Spinal cord (tissue), 10 donors: ENCODE data around the gene BARHL2. TPM values are rescaled to one million over a fixed set of nuclear protein-coding genes. Genes with fewer than 3 reads are reported as not detected.
A peak's percentile ranks its signal among the peaks of the same experiment; 100 is the strongest.

Source experiments
- DNase-seq, 6 donors: peaks; one replicate each; pipeline versions ENCODE4 v3.0.0 to v3.0.0-alpha.2; 2013 to 2015; ENCODE audit warnings: low spot score in 6 of 6, low read depth in 4 of 6
- H3K27ac ChIP-seq: one replicate; pipeline ENCODE4 v1.5.1; 2013; ENCODE audit warnings: low read depth, low read length, control low read depth
- H3K27me3 ChIP-seq: one replicate; pipeline ENCODE4 v1.6.1; 2013; ENCODE audit warnings: low read length; ENCODE audit not compliant: control insufficient read depth, insufficient read depth
- H3K36me3 ChIP-seq: one replicate; pipeline ENCODE4 v1.6.1; 2013; ENCODE audit warnings: low read length; ENCODE audit not compliant: control insufficient read depth, insufficient read depth
- H3K4me1 ChIP-seq: one replicate; pipeline ENCODE4 v1.6.1; 2013; ENCODE audit warnings: low read length; ENCODE audit not compliant: control insufficient read depth, insufficient read depth
- H3K4me3 ChIP-seq: one replicate; pipeline ENCODE4 v1.5.1; 2013; ENCODE audit warnings: low read depth, low read length, control low read depth
- H3K9me3 ChIP-seq: one replicate; pipeline ENCODE4 v1.6.1; 2013; ENCODE audit warnings: low read length; ENCODE audit not compliant: control insufficient read depth, insufficient read depth
- WGBS: methylation state at CpG from one replicate; pipeline ENCODE4 v1.1.5; 2013; ENCODE audit warnings: missing lambda C conversion rate; ENCODE audit not compliant: insufficient coverage; 5-methylcytosine and 5-hydroxymethylcytosine counted together
- polyA plus RNA-seq, 2 donors: library from polyadenylated mRNA; unstranded; fragments of 120-200 nt; gene quantifications; one replicate each; pipeline ENCODE4 v1.2.1, GENCODE V29; 2013; ENCODE audit not compliant: insufficient read length in 2 of 2
- total RNA-seq, 2 donors: library from RNA; depleted of rRNA in 1 of 2; stranded (reverse); fragments of 120-200 nt in 1 of 2; fragments of >200 nt in 1 of 2; gene quantifications; one replicate each; pipeline versions ENCODE4 v1.2.3 to v1.2.4, GENCODE V29; 2013 to 2014
- donor health status: healthy.

BARHL2 gene
- total and polyA plus RNA-seq, 4 donors: 0.10 to 3.8 (median 2.1) TPM

GRCh38 chr1:90725657-90726424 lies 8.7 kb upstream of the BARHL2 start:
- no peak overlapping the region for H3K27ac ChIP-seq
- peak in 2 of 6 donors; percentile 68 for DNase-seq
- H3K4me3 ChIP-seq: no peak overlapping the region

DNA sequence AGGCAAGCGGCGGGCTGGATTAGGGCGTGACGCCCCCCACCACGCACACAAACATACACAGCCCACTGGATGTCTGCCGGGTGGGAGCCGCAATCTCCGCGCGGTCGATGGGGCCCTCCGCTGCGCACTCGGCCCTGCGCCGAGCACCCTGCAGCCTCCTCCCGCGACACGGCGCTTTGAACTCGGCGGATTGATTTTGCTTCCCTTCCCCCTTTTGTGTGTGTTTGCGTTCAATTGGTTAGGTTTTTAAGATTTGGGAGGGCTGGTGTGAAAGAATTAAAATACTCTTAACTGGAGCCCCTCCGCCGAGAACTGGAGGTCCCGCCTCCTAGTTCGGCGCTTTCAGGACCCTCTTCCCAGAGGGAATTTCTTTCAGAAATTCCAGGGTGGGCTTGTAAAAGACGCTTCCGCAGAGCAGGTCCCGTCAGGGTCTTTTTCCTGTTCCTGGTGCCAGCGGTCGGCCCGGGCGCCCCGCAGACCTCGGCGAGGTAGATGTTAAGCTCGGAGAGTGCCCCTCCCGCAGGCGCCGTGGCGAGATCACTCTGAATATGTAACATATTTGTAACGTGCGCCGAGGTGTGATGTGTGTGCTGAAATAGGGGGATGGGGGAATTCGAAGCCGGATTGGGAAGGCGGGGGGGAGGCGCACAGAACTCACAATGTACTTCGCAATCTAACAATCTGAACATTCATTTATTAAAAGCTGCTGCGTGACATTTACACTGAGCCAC lies 8.0 kb upstream of the BARHL2 start:
- peak in 2 of 6 donors; percentile 46 to 57 for DNase-seq
- H3K4me3 ChIP-seq: no peak overlapping the region

More at GRCh38 chr1:90725657-90726424, 8.7 kb upstream of the BARHL2 start:
- Histone ChIP-seq H3K9me3 (no peaks in the 10 kb centered on the region), H3K4me1 (peaks cover 57% of the 10 kb centered on the region), H3K27me3 (peaks cover 100% of the 10 kb centered on the region), H3K36me3 (no peaks in the 10 kb centered on the region)
- under 1% methylated on average over 44 of the region's 44 CpGs for WGBS

GRCh38 chr1:90724361-90724760 lies 7.3 kb upstream of the BARHL2 start:
- Histone ChIP-seq H3K27me3 (peaks cover 100% of the 10 kb centered on the region), H3K4me1 (peaks cover 53% of the 10 kb centered on the region), H3K36me3 (no peaks in the 10 kb centered on the region), H3K4me3 (no peak overlapping the region), H3K27ac (no peak overlapping the region), H3K9me3 (no peaks in the 10 kb centered on the region)
- WGBS: 2% methylated on average over 12 of the region's 19 CpGs
- peak in 2 of 6 donors; percentile 39 to 41 for DNase-seq

More for the DNA sequence above, 8.0 kb upstream of the BARHL2 start:
- H3K9me3 ChIP-seq: no peaks in the 10 kb centered on the region
- H3K27me3 ChIP-seq: peaks cover 100% of the 10 kb centered on the region
- no peaks in the 10 kb centered on the region for H3K36me3 ChIP-seq
- H3K27ac ChIP-seq: no peak overlapping the region
- peaks cover 49% of the 10 kb centered on the region for H3K4me1 ChIP-seq
- 0% methylated on average over 34 of the region's 52 CpGs for WGBS

DNA sequence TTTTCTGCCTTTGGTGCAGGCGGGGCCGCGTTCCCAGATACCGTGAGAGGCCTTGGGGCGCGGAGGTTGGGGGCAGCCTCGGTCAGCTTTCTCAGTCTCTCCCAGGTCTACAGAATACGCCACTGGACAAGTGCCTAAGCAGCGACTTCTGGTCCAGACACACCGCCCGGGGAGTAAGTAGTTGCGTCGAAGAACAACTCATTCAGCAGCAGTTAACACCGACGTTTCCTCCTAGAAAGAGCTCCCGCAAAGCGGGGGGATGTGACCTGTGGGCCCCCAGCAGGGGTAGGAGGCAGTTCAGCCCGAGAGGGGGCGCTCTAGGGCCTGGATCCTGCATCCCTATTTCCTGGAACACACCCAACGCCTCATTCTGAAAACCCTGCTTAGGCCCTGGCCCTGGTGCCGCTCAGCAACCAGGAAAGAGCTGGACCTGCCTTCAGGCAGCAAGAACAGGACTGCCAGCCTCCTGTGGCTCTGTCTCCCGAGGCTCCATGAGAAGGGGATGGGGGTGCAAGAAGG lies 6.5 kb upstream of the BARHL2 start:
- H3K9me3 ChIP-seq: no peaks in the 10 kb centered on the region
- no peak overlapping the region for H3K4me3 ChIP-seq
- no peak overlapping the region for H3K27ac ChIP-seq
- H3K27me3 ChIP-seq: peaks cover 100% of the 10 kb centered on the region
- peaks cover 53% of the 10 kb centered on the region for H3K4me1 ChIP-seq
- DNase-seq: peak in 2 of 6 donors; percentile 11 to 34
- no peaks in the 10 kb centered on the region for H3K36me3 ChIP-seq
- 4% methylated on average over 13 of the region's 22 CpGs for WGBS

DNA sequence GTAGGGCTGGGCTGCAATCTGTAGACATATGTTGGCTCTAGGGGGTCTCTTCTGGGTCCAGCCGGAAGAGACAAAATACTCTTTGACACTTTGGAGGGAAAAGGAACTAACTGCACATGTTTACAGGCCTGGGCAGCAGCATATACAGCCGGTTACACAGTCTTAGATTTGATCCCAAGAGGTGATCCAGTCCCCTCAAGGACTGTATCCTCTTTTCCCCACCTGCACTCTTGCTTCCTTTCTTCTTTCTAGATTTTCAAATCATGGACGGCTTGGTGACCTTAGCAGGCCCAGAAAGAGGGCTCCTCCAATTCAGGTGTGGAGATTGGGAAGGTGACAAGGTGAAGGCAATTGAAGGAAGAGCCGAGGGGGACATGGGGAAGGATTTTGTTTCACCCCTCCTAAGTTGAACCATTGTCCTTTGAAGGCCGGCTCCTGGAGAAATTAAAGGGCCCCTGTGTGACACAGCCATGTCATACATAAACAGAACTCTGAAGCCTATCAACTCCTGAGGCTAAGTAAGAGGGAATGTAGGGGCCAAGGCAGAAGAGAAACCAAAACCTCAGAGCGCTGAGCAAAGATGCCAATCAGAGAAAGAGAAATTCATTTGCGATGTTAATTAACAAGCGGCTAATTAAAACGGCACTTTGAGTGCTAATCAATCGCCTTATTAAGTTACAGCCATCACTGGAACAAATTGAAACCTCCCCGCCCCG lies 5.9 kb upstream of the BARHL2 start:
- Histone ChIP-seq H3K4me3 (no peak overlapping the region), H3K36me3 (no peaks in the 10 kb centered on the region), H3K27me3 (peaks cover 100% of the 10 kb centered on the region), H3K4me1 (peaks cover 57% of the 10 kb centered on the region), H3K27ac (no peak overlapping the region), H3K9me3 (no peaks in the 10 kb centered on the region)
- DNase-seq: no peak
- WGBS: 9% methylated on average over 11 of the region's 12 CpGs

GRCh38 chr1:90721210-90722194 lies 4.4 kb upstream of the BARHL2 start:
- peak in 2 of 6 donors; percentile 85 to 92 for DNase-seq
- Histone ChIP-seq H3K4me1 (peaks cover 59% of the 10 kb centered on the region), H3K9me3 (no peaks in the 10 kb centered on the region), H3K36me3 (no peaks in the 10 kb centered on the region), H3K27me3 (peaks cover 100% of the 10 kb centered on the region), H3K4me3 (no peak overlapping the region), H3K27ac (no peak overlapping the region)
- 3% methylated on average over 5 of the region's 15 CpGs for WGBS

- Histone ChIP-seq H3K4me1 (peaks cover 50% of the 10 kb centered on the region), H3K9me3 (no peaks in the 10 kb centered on the region), H3K27me3 (peaks cover 100% of the 10 kb centered on the region), H3K27ac (no peak overlapping the region), H3K36me3 (no peaks in the 10 kb centered on the region), H3K4me3 (no peak overlapping the region)
- peak in 2 of 6 donors; percentile 35 to 39 for DNase-seq
- 24% methylated on average over 3 of the region's 14 CpGs for WGBS
Observed at GRCh38 chr1:90720145-90720636, 3.1 kb upstream of the BARHL2 start.

DNA sequence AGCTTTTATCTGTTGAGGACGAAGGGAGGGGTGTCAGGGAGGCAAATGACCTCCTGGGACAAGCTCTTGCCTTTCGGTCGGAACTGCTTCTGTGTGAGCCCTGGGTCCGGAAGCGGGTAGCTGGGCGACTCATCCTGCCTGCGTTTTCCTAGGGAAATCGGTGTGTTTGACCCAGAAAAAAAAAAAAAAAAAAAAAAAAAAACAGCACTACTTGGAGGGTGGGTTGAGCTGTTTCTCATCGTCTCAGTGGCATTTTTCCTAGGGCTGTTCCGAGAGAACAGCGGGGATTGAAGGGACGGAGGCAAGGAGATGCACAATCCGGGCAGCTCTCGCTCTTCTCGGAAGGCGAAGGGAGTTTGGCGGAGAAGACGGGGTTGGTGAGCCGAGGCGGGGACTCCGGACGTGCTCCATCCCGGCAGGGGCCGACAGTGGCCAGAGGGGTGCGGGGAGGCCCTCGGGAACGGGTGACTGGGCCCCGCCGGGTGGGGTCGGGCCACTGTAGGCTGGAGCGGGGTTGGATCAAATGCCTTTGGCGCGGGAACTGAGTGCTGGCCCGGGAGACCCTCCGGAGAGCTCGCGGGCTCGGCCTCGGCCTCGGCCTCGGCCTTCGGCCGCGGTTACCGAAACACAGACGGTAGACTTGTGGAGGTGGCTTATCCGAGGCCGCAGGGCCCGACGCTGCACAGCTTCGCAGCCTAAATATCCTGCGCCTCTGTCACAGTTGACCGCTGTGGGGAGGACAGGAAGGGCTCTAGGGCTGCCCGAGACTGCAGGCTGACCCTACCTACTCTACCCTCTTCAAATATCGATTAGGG lies 2.4 kb upstream of the BARHL2 start:
- WGBS: under 1% methylated on average over 48 of the region's 55 CpGs
- H3K27ac ChIP-seq: no peak overlapping the region
- peak in 1 of 6 donors; percentile 37 for DNase-seq

More for the DNA sequence above, 2.4 kb upstream of the BARHL2 start:
- Histone ChIP-seq H3K9me3 (no peaks in the 10 kb centered on the region), H3K27me3 (peaks cover 100% of the 10 kb centered on the region), H3K4me1 (peaks cover 43% of the 10 kb centered on the region), H3K4me3 (no peak overlapping the region), H3K36me3 (no peaks in the 10 kb centered on the region)
